Measurements from ENCODE around the gene SH3GL1. TPM values are rescaled to one million over a fixed set of nuclear protein-coding genes. Genes with fewer than 3 reads are reported as not detected.

The SH3GL1 gene
- total and polyA plus RNA-seq, 2 donors from 2014 or later = 34.8 to 52.7 TPM

DNA sequence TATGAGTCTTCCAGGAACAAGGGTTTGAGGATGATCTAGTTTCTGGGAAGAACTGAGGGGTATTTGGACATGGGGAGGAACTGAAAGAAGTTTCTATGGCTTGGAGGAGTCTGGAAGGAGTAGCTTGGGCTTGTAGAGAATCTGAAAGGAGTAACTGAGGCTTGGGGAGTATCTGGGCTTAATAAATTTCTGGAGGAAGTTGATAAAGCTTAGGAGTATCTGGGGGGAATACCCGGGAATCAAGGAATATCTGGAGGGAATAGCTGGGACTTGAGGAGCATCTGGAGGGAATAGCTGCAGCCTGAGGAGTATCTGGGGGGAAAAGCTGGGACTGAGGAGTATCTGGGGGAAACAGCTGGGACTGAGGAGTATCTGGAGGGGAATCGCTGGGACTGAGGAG lies 79.9 kb downstream of the SH3GL1 start:
- intact Hi-C loops (cut with DNase I) = no loop called here
- no peak for DNase-seq
- Histone ChIP-seq H3K4me3 (ENCODE audit: low read length in 3 of 3) (no peak overlapping the region), H3K27ac (ENCODE audit: low read depth in 2 of 2, low read length in 2 of 2) (no peak overlapping the region), H3K36me3 (ENCODE audit: control insufficient read depth in 2 of 3, insufficient read depth in 3 of 3, low read length in 3 of 3) (no peaks in the 10 kb centered on the region), H3K4me1 (ENCODE audit: control insufficient read depth in 2 of 3, insufficient read depth in 2 of 3, low read depth in 1 of 3, low read length in 3 of 3) (peaks cover 0 to 3% (median 0%) of the 10 kb centered on the region in 3 donors), H3K9me3 (ENCODE audit: control insufficient read depth in 2 of 3, insufficient read depth in 1 of 3, low read length in 3 of 3) (no peaks in the 10 kb centered on the region), H3K9ac (ENCODE audit: low read length in 3 of 3) (no peak overlapping the region), H3K27me3 (ENCODE audit: control insufficient read depth, insufficient read depth, low read length) (no peaks in the 10 kb centered on the region)
- no peak for FAIRE-seq
- TF ChIP-seq, protein P1, sequence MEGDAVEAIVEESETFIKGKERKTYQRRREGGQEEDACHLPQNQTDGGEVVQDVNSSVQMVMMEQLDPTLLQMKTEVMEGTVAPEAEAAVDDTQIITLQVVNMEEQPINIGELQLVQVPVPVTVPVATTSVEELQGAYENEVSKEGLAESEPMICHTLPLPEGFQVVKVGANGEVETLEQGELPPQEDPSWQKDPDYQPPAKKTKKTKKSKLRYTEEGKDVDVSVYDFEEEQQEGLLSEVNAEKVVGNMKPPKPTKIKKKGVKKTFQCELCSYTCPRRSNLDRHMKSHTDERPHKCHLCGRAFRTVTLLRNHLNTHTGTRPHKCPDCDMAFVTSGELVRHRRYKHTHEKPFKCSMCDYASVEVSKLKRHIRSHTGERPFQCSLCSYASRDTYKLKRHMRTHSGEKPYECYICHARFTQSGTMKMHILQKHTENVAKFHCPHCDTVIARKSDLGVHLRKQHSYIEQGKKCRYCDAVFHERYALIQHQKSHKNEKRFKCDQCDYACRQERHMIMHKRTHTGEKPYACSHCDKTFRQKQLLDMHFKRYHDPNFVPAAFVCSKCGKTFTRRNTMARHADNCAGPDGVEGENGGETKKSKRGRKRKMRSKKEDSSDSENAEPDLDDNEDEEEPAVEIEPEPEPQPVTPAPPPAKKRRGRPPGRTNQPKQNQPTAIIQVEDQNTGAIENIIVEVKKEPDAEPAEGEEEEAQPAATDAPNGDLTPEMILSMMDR (IDR thresholded peaks at IDR 0.05; ENCODE audit: borderline replicate concordance, extremely low read depth, insufficient read depth) = no peak

DNA sequence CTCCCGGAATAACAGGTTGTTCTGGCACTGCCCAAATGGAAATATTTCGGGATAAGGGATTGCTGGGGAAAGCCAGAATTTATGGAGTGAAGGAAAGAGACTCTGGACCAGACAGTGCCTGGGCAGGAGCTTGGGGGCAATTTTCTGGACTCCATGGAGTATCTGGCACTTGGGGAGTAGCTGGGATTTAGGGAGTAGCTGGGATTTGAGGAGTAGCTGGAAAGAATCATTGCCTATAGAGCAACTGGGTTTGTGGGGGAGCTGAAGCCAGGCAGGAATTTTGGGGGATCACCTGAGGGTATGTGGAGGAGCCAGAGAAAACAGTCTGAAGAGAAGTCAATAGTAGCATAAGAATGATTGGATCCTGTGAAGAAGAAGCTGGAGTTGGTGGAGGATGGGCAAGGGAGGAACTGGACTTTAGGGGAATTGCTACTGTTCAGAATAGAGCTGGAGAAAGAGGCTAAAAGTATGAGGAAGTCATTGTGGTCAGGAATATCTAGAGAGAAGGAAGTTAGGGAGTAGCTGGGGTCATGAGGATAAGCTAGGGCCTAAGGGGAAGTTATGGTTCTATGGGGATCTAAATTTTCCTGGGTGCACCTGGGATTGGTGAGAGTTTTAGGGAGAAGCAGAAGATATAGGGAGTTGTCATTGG lies 81.2 kb downstream of the SH3GL1 start:
- no peak for FAIRE-seq
- intact Hi-C loops (cut with DNase I) = no loop called here

DNA sequence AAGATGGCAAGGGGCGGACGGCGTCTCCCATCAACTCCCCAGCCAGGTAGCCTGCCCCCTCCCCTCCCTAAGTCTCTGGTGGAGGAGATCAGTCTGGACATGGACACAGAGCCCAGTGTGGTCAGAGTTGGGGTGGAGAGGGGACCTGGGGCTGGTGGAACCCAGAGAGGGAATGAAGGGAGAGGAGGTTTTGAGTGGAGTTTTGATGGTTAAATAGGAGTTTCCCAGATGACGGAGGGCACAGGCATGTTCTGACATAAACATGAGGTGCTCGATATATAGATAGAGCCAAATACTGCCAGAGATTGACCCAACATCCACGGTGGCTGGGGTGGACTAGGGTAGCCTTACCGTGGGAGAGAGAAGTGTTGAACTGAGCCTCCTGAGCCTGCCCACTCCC lies 81.9 kb downstream of the SH3GL1 start:
- H3K4me1 ChIP-seq (ENCODE audit: control insufficient read depth in 2 of 3, insufficient read depth in 2 of 3, low read depth in 1 of 3, low read length in 3 of 3) = peaks cover 0 to 3% (median 0%) of the 10 kb centered on the region in 3 donors
- no peak overlapping the region for H3K9ac ChIP-seq (ENCODE audit: low read length in 3 of 3)
- TF ChIP-seq, protein P1 (IDR thresholded peaks at IDR 0.05; ENCODE audit: borderline replicate concordance, extremely low read depth, insufficient read depth) = no peak
- FAIRE-seq = no peak
- intact Hi-C loops (cut with DNase I) = no loop called here
- no peaks in the 10 kb centered on the region for H3K27me3 ChIP-seq (ENCODE audit: control insufficient read depth, insufficient read depth, low read length)
- H3K9me3 ChIP-seq (ENCODE audit: control insufficient read depth in 2 of 3, insufficient read depth in 1 of 3, low read length in 3 of 3) = no peaks in the 10 kb centered on the region
- H3K27ac ChIP-seq (ENCODE audit: low read depth in 2 of 2, low read length in 2 of 2) = no peak overlapping the region
- DNase-seq = no peak
- H3K4me3 ChIP-seq (ENCODE audit: low read length in 3 of 3) = no peak overlapping the region
- no peaks in the 10 kb centered on the region for H3K36me3 ChIP-seq (ENCODE audit: control insufficient read depth in 2 of 3, insufficient read depth in 3 of 3, low read length in 3 of 3)

More for the DNA sequence above, 81.2 kb downstream of the SH3GL1 start:
- H3K4me3 ChIP-seq (ENCODE audit: low read length in 3 of 3) = no peak overlapping the region
- no peak overlapping the region for H3K9ac ChIP-seq (ENCODE audit: low read length in 3 of 3)
- H3K9me3 ChIP-seq (ENCODE audit: control insufficient read depth in 2 of 3, insufficient read depth in 1 of 3, low read length in 3 of 3) = no peaks in the 10 kb centered on the region
- no peaks in the 10 kb centered on the region for H3K36me3 ChIP-seq (ENCODE audit: control insufficient read depth in 2 of 3, insufficient read depth in 3 of 3, low read length in 3 of 3)
- peaks cover 0 to 3% (median 0%) of the 10 kb centered on the region in 3 donors for H3K4me1 ChIP-seq (ENCODE audit: control insufficient read depth in 2 of 3, insufficient read depth in 2 of 3, low read depth in 1 of 3, low read length in 3 of 3)
- no peak overlapping the region for H3K27ac ChIP-seq (ENCODE audit: low read depth in 2 of 2, low read length in 2 of 2)
- H3K27me3 ChIP-seq (ENCODE audit: control insufficient read depth, insufficient read depth, low read length) = no peaks in the 10 kb centered on the region
- DNase-seq = no peak
- TF ChIP-seq, protein P1 (IDR thresholded peaks at IDR 0.05; ENCODE audit: borderline replicate concordance, extremely low read depth, insufficient read depth) = no peak

DNA sequence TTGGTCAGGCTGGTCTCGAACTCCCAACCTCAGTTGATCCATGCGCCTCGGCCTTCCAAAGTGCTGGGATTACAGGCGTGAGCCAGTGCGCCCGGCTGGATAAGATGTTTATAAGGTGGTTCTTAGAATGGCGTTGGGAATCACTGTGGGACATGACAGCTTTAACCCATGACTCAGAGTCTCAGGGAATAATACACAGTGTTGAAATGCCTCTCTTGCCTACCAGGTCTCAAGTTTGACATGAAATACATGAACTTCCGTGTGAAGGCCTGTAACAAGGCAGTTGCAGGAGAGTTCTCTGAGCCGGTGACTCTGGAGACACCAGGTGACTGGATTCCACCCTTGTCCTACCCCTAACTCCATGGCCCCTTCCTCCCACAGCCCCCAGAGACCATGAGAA lies 83.4 kb downstream of the SH3GL1 start:
- TF ChIP-seq, protein P1 (IDR thresholded peaks at IDR 0.05; ENCODE audit: borderline replicate concordance, extremely low read depth, insufficient read depth) = no peak
- intact Hi-C loops (cut with DNase I) = no loop called here

More for the DNA sequence above, 83.4 kb downstream of the SH3GL1 start:
- no peak for DNase-seq
- H3K4me1 ChIP-seq (ENCODE audit: control insufficient read depth in 2 of 3, insufficient read depth in 2 of 3, low read depth in 1 of 3, low read length in 3 of 3) = no peaks in the 10 kb centered on the region
- H3K4me3 ChIP-seq (ENCODE audit: low read length in 3 of 3) = no peak overlapping the region
- H3K9me3 ChIP-seq (ENCODE audit: control insufficient read depth in 2 of 3, insufficient read depth in 1 of 3, low read length in 3 of 3) = no peaks in the 10 kb centered on the region
- H3K27me3 ChIP-seq (ENCODE audit: control insufficient read depth, insufficient read depth, low read length) = no peaks in the 10 kb centered on the region
- no peak overlapping the region for H3K27ac ChIP-seq (ENCODE audit: low read depth in 2 of 2, low read length in 2 of 2)
- H3K36me3 ChIP-seq (ENCODE audit: control insufficient read depth in 2 of 3, insufficient read depth in 3 of 3, low read length in 3 of 3) = no peaks in the 10 kb centered on the region
- no peak overlapping the region for H3K9ac ChIP-seq (ENCODE audit: low read length in 3 of 3)
- FAIRE-seq = no peak

Data from kidney (tissue), 14 donors.